Activated CD4-positive, alpha-beta memory T cell treated with anti-CD3 and anti-CD28 coated beads for 36 hours (primary cell): ENCODE measurements around the gene ACP4. TPM values are rescaled to one million over a fixed set of nuclear protein-coding genes. Genes with fewer than 3 reads are reported as not detected.
"Not testable (repeated sequence)": the region's sequence is repeated elsewhere in the genome, so short reads cannot be mapped to it uniquely, and the experiment has no call there.

ENCODE experiments used
- CTCF ChIA-PET: fragments of 350-600 bp; sonication (Branson Sonifier 250); formaldehyde crosslinking; loops from one replicate; lab custom pipeline; 2021; ENCODE audit warnings: antibody characterized with exemption, inconsistent platforms; lab: Charles Lee
- POLR2A ChIA-PET: fragments of 350-600 bp; sonication (Branson Sonifier 250); formaldehyde crosslinking; loops from one replicate; lab custom pipeline; 2021; ENCODE audit warnings: antibody characterized with exemption; lab: Charles Lee
- DNase-seq: peaks from one replicate; pipeline ENCODE4 v3.0.0-alpha.2; 2020
- H3K27ac Mint-ChIP-seq: one replicate; pipeline ENCODE4 v1.8.0; 2021; ENCODE audit warnings: mixed read lengths
- H3K27me3 Mint-ChIP-seq: one replicate; pipeline ENCODE4 v1.8.0; 2021; ENCODE audit warnings: mixed read lengths
- H3K36me3 Mint-ChIP-seq: one replicate; pipeline ENCODE4 v1.8.0; 2021; ENCODE audit warnings: mixed read lengths
- H3K4me1 Mint-ChIP-seq: one replicate; pipeline ENCODE4 v1.8.0; 2021; ENCODE audit warnings: low read depth, mixed read lengths
- H3K4me3 Mint-ChIP-seq: one replicate; pipeline ENCODE4 v1.8.0; 2021; ENCODE audit warnings: mild to moderate bottlenecking, mixed read lengths
- H3K9me3 Mint-ChIP-seq: one replicate; pipeline ENCODE4 v1.8.0; 2021; ENCODE audit warnings: mixed read lengths
- intact Hi-C: fragments of 100-400 bp; cut with micrococcal nuclease; formaldehyde crosslinking; loops from one replicate; pipeline ENCODE4 v1.15.1; 2023
- total RNA-seq, 2 experiments: library from RNA; stranded (reverse); gene quantifications; one replicate each; pipeline ENCODE4 v1.2.3, GENCODE V29; 2021

ACP4 gene
- total RNA-seq, 2 experiments from 2014 or later = not detected

DNA sequence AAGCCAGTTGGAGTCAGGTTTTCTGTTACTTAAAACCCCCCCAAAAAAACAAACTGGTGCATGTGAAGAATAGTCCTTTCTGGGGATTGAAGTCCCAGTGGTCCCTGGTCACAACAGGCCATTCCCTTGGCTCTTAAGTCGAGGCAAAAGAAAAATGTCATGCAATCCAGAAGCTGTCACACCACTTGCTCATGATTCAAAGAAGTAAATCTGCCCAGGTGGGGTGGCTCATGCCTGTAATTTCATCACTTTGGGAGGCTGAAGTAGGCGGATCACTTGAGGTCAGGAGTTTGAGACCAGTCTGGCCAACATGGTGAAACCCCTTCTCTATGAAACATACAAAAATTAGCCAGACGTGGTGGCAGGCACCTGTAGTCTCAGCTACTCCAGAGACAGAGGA lies 28.7 kb upstream of the ACP4 start:
- H3K36me3 Mint-ChIP-seq, H3K9me3 Mint-ChIP-seq, intact Hi-C loops, POLR2A ChIA-PET, H3K27ac Mint-ChIP-seq, DNase-seq, H3K4me1 Mint-ChIP-seq, H3K4me3 Mint-ChIP-seq: not testable (repeated sequence)
- H3K27me3 Mint-ChIP-seq = peaks cover 12% of the 10 kb centered on the region
- CTCF ChIA-PET = interaction anchor here (1.2 kb wide), 1 partner anchor 36 kb away, joined by 5 read pairs; no protein-coding TSS in a partner anchor

DNA sequence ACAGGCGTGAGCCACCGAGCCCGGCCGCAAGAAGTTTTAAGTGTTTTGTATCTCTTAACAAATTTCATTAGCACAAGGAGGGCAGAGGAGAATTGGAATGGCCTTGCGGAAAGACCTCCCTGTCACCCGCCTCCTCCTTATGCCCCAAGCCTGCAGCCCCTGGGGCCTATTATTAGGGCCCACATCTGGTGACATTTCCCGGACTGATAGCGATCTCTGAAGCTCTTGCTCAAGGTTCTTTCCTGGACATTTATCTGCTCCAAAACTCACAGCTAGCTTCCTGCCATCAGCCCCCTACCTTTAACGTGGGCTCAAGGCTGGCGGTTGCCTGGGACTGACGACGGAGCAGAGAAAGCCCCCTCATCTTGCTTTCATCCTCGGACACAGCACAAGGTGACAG lies 26.7 kb upstream of the ACP4 start:
- intact Hi-C loops, H3K27ac Mint-ChIP-seq, H3K9me3 Mint-ChIP-seq, CTCF ChIA-PET, POLR2A ChIA-PET, H3K4me1 Mint-ChIP-seq, DNase-seq, H3K36me3 Mint-ChIP-seq, H3K4me3 Mint-ChIP-seq: not testable (repeated sequence)
- H3K27me3 Mint-ChIP-seq = peaks cover 15% of the 10 kb centered on the region

DNA sequence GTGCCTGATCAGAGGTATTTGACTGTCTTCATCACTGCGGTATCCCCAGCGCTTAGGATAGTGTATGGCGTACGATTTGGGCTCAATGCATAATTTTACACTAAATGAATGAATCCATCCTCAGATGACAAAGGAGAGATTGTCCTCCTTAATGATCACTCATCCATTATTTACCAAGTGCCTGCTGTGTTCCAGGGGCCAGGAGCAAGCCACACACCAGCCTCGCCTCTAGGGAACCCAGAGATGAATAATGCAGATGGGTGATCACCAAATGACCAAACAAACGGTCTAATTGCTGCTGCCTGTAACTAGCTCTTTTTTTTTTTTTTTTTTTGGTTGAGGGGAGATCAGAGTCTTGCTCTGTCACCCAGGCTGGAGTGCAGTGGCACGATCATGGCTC lies 25.8 kb upstream of the ACP4 start:
- CTCF ChIA-PET = interaction anchor here (0.7 kb wide), 1 partner anchor 10 kb away, joined by 3 read pairs; no protein-coding TSS in a partner anchor
- H3K36me3 Mint-ChIP-seq = no peaks in the 10 kb centered on the region

DNA sequence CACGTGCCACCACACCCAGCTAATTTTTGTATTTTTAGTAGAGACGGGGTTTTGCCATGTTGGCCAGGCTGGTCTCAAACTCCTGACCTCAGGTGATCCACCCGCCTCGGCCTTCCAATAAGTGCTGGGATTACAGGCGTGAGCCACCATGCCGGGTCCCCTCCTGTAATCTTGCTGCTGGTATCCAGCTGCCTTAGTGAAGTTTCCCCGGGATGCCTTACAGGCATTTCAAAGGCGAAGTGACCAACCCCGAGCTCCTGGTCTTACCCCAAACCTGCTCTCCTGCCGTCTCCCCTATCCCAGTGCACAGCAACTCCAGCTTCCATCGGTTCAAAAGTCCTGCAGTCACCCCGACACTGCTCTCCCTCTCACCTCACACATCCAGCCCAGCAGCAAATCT lies 23.5 kb upstream of the ACP4 start:
- H3K4me3 Mint-ChIP-seq, H3K36me3 Mint-ChIP-seq, H3K9me3 Mint-ChIP-seq, intact Hi-C loops, POLR2A ChIA-PET, H3K27ac Mint-ChIP-seq, CTCF ChIA-PET, H3K4me1 Mint-ChIP-seq, DNase-seq: not testable (repeated sequence)
- peaks cover 17% of the 10 kb centered on the region for H3K27me3 Mint-ChIP-seq

More for the DNA sequence above, 25.8 kb upstream of the ACP4 start:
- no peaks in the 10 kb centered on the region for H3K4me1 Mint-ChIP-seq
- no peak for DNase-seq
- H3K9me3 Mint-ChIP-seq = no peaks in the 10 kb centered on the region
- H3K4me3 Mint-ChIP-seq = no peak overlapping the region
- POLR2A ChIA-PET = no interaction called here
- intact Hi-C loops = no loop called here
- H3K27me3 Mint-ChIP-seq = peaks cover 13% of the 10 kb centered on the region
- H3K27ac Mint-ChIP-seq = no peak overlapping the region

GRCh38 chr19:50767263-50767662 lies 23.0 kb upstream of the ACP4 start:
- CTCF ChIA-PET = not testable (repeated sequence)

DNA sequence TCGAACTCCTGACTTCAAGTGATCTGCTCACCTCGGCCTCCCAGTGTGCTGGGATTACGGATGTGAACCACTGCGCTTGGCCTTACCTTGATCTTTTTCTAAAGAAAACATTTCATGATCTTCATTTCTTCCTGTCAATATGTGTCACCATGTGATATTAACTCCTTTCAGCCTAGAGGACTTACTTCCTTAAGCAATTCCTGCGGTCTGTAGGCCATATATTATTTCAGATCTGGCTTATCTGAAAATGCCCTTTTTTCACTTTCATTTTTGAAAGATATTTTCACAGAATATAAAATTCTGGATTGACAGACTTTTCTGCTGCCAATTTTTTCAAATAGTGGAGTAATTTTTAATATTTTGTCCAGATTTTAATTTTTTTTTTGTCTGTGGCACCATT lies 21.9 kb upstream of the ACP4 start:
- H3K4me3 Mint-ChIP-seq = no peak overlapping the region
- no peak overlapping the region for H3K27ac Mint-ChIP-seq
- intact Hi-C loops = no loop called here
- ChIA-PET CTCF (no interaction called here), POLR2A (no interaction called here)
- DNase-seq = no peak
- no peaks in the 10 kb centered on the region for H3K36me3 Mint-ChIP-seq
- peaks cover 19% of the 10 kb centered on the region for H3K27me3 Mint-ChIP-seq
- H3K4me1 Mint-ChIP-seq = no peaks in the 10 kb centered on the region
- H3K9me3 Mint-ChIP-seq = no peaks in the 10 kb centered on the region

More at GRCh38 chr19:50767263-50767662, 23.0 kb upstream of the ACP4 start:
- H3K27ac Mint-ChIP-seq, H3K9me3 Mint-ChIP-seq, DNase-seq, POLR2A ChIA-PET, H3K4me1 Mint-ChIP-seq, H3K4me3 Mint-ChIP-seq, intact Hi-C loops, H3K36me3 Mint-ChIP-seq: not testable (repeated sequence)
- H3K27me3 Mint-ChIP-seq = peaks cover 17% of the 10 kb centered on the region

GRCh38 chr19:50770164-50770563 lies 20.1 kb upstream of the ACP4 start, which contains the start of gene GPR32:
Gene GPR32 (plus strand): TSS chr19:50770464. CDS start chr19:50770601, 137 bp downstream.
- POLR2A ChIA-PET, H3K27ac Mint-ChIP-seq, H3K36me3 Mint-ChIP-seq, intact Hi-C loops, DNase-seq, H3K4me1 Mint-ChIP-seq, H3K4me3 Mint-ChIP-seq, H3K9me3 Mint-ChIP-seq: not testable (repeated sequence)
- CTCF ChIA-PET = interaction anchor here (0.6 kb wide), 1 partner anchor 559 kb away, joined by 3 read pairs; no protein-coding TSS in a partner anchor
- H3K27me3 Mint-ChIP-seq = peaks cover 20% of the 10 kb centered on the region

GRCh38 chr19:50770888-50771287 lies 19.3 kb upstream of the ACP4 start:
- no peak overlapping the region for H3K27ac Mint-ChIP-seq
- H3K36me3 Mint-ChIP-seq = no peaks in the 10 kb centered on the region
- intact Hi-C loops = no loop called here
- no peaks in the 10 kb centered on the region for H3K9me3 Mint-ChIP-seq
- ChIA-PET CTCF (interaction anchor here (0.6 kb wide), 1 partner anchor 560 kb away, joined by 3 read pairs; no protein-coding TSS in a partner anchor), POLR2A (no interaction called here)
- DNase-seq = no peak
- peaks cover 23% of the 10 kb centered on the region for H3K27me3 Mint-ChIP-seq
- H3K4me3 Mint-ChIP-seq = no peak overlapping the region
- H3K4me1 Mint-ChIP-seq = no peaks in the 10 kb centered on the region

DNA sequence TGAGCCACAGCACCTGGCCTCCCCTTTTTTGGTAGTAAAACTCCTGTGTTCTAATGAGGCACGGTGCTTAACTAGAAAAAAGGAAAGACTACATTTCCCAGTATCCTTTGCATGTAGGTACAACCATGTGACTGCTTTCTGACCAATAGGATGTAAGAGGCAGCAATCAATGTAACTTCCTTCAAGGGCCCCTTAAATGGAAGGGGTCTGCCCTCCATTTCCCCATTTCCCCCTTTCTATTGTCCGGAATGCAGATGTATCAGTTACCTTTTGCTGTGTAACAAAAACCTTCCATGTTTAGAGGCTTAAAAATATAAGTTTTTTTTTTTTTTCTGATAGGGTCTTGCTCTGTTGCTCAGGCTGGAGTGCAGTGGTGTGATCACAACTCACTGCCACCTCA lies 17.7 kb upstream of the ACP4 start:
- H3K27ac Mint-ChIP-seq = no peak overlapping the region
- no peaks in the 10 kb centered on the region for H3K4me1 Mint-ChIP-seq
- no peak for DNase-seq
- H3K36me3 Mint-ChIP-seq = no peaks in the 10 kb centered on the region
- H3K27me3 Mint-ChIP-seq = peaks cover 19% of the 10 kb centered on the region
- no peaks in the 10 kb centered on the region for H3K9me3 Mint-ChIP-seq
- CTCF ChIA-PET = no interaction called here
- no peak overlapping the region for H3K4me3 Mint-ChIP-seq
- intact Hi-C loops = no loop called here
- POLR2A ChIA-PET = no interaction called here

DNA sequence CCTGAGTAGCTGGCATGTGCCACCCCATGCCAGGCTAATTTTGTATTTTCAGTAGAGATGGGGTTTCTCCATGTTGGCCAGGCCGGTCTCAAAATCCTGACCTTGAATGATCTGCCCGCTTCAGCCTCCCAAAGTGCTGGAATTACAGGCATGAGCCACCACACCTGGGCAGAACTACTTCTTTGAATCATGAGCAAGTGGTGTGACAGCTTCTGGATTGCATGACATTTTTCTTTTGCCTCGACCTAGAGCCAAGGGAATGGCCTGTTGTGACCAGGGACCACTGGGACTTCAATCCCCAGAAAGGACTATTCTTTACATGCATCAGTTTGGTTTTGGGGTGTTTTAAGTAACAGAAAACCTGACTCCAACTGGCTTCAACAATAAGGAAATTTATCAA lies 17.3 kb upstream of the ACP4 start:
- DNase-seq, H3K36me3 Mint-ChIP-seq, H3K4me1 Mint-ChIP-seq, H3K9me3 Mint-ChIP-seq, H3K4me3 Mint-ChIP-seq, intact Hi-C loops, H3K27ac Mint-ChIP-seq, POLR2A ChIA-PET: not testable (repeated sequence)
- CTCF ChIA-PET = interaction anchor here (0.8 kb wide), 1 partner anchor 11 kb away, joined by 3 read pairs; no protein-coding TSS in a partner anchor
- peaks cover 23% of the 10 kb centered on the region for H3K27me3 Mint-ChIP-seq

DNA sequence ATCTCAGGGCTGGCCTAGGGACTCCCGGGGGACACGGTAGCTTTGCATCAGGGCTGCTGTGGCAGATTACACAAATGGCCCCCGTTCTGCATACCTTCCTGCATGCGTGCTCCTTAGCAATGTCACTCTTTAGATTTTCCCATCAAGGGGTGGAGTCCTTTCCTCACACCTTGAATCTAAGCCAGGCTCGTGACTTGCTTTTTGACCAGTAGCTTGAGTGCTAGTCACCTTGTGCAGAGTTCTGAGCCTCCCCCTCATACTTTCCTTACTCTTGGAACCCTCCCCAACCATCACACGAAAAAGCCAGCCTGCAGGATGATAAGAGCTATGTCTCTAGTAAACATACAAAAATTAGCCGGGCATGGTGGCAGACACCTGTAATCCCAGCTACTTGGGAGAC lies 16.8 kb upstream of the ACP4 start:
- CTCF ChIA-PET = interaction anchor here (0.8 to 1.5 kb wide), 2 partner anchors 10 to 217 kb away, joined by 3 read pairs; no protein-coding TSS in a partner anchor
- H3K27me3 Mint-ChIP-seq = peaks cover 26% of the 10 kb centered on the region

DNA sequence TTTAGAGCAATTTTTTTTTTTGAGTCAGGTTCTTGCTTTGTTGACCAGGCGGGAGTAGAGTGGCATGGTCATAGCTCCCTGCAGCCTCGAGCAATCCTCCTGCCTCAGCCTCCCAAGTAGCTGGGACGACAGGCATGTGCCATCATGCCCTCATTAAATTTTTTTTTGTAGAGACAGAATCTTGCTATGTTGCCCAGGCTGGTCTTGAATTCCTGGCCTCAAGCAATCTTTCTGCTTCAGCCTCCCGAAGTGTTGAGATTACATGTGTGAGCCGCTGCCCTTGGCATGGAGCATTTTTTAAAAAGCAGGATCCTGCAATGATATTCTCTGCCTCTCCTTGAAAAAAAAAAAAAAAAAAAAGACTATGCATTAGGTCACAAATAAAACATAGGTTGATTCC lies 14.1 kb upstream of the ACP4 start:
- Mint-ChIP-seq H3K4me1 (no peaks in the 10 kb centered on the region), H3K27ac (no peak overlapping the region), H3K9me3 (no peaks in the 10 kb centered on the region), H3K36me3 (no peaks in the 10 kb centered on the region), H3K27me3 (peaks cover 48% of the 10 kb centered on the region), H3K4me3 (no peak overlapping the region)
- ChIA-PET POLR2A (no interaction called here), CTCF (no interaction called here)
- DNase-seq = no peak
- intact Hi-C loops = no loop called here

More for the DNA sequence above, 16.8 kb upstream of the ACP4 start:
- H3K4me1 Mint-ChIP-seq, H3K36me3 Mint-ChIP-seq, H3K4me3 Mint-ChIP-seq, H3K9me3 Mint-ChIP-seq, intact Hi-C loops, POLR2A ChIA-PET, H3K27ac Mint-ChIP-seq, DNase-seq: not testable (repeated sequence)

DNA sequence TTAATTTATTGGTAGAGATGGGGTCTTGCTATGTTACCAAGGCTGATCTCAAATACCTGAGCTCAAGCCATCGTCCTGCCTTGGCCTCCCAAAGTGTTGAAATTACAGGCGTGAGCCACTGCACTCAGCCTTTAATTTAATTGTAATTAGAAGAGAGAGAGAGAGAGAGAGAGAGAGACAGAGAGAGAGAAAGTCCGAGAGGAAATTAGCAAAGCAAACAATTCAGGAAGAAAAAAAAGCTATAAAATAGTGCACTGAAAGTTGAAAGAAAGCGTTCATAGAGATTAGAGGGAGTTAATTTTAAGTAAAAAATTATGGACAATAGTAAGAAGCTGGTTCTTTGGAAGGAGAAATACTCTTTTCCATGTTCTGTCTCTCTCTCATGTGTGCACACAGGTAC lies 13.0 kb upstream of the ACP4 start:
- Mint-ChIP-seq H3K36me3 (no peaks in the 10 kb centered on the region), H3K4me1 (no peaks in the 10 kb centered on the region), H3K27me3 (peaks cover 48% of the 10 kb centered on the region), H3K27ac (no peak overlapping the region), H3K9me3 (no peaks in the 10 kb centered on the region), H3K4me3 (no peak overlapping the region)
- intact Hi-C loops = no loop called here
- ChIA-PET POLR2A (no interaction called here), CTCF (no interaction called here)
- DNase-seq = no peak
